Upper lobe of left lung (tissue), 4 donors: ENCODE measurements around the gene HK3.

ENCODE experiments used
- POLR2A ChIP-seq, 4 donors: fragments of 450-650 bp; IDR thresholded peaks; one replicate each; pipeline ENCODE4 v1.5.1; 2016 to 2017; ENCODE audit warnings: antibody characterized with exemption in 4 of 4, mild to moderate bottlenecking in 2 of 4
- POLR2AphosphoS5 ChIP-seq, 2 donors: sonication (generic); formaldehyde crosslinking; IDR thresholded peaks; one replicate each; pipeline ENCODE4 v1.5.1; 2017; ENCODE audit warnings: antibody characterized with exemption in 2 of 2

DNA sequence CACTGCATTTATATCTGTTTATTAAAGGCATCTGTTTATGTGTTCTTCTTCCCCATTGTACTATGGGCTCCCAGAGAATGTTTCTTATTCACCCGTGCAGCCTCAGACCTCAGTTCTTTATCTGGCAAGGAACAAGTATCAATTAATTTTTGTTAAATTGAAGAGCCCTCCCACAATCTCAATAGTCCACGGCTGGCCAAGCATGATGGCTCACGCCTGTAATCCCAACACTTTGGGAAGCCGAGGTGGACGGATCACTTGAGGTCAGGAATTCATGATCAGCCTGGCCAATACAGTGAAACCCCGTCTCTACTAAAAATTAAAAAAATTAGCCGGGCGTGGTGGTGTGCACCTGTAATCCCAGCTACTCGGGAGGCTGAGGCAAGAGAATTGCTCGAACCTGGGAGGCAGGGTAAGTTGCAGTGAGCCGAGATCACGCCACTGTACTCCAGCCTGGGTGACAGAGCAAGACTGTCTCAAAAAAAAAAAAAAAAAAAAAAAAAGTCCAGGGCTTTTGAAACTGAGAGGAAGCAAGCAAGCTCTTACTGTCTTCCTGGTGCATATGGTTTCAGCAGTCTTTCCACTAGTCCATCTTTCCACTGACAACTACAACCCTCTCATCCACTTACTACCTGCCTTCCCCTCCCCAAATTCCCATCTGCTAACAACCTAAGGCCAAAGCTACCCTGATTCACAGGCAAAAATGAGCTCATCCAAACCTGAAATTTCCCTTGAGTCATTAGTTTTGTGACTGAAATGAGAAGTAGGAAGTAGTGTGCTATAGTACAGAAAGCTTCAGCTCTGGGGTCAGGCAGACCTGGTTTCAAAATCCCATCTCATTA is 2.3 kb upstream of the HK3 start:
- TF ChIP-seq POLR2AphosphoS5 (IDR thresholded peaks at IDR 0.05) = no peak
- TF ChIP-seq POLR2A (IDR thresholded peaks at IDR 0.05) = no peak
